KBM-7 (cell line): ENCODE data around the gene GMEB2.
"Not testable (repeated sequence)": the region's sequence is repeated elsewhere in the genome, so short reads cannot be mapped to it uniquely, and the experiment has no call there.

Experiments
- DNase-seq: peaks from one replicate; pipeline ENCODE4 v3.0.0-alpha.2; 2015
- in situ Hi-C: fragments of 300-500 bp; cut with MboI; formaldehyde crosslinking; loops from 2 replicates; pipeline ENCODE4 v1.14.3; 2020; ENCODE audit warnings: low sequenced_read_pairs, low pct_unique_long_range_greater_than_20kb, mixed read lengths

The GMEB2 gene

DNA sequence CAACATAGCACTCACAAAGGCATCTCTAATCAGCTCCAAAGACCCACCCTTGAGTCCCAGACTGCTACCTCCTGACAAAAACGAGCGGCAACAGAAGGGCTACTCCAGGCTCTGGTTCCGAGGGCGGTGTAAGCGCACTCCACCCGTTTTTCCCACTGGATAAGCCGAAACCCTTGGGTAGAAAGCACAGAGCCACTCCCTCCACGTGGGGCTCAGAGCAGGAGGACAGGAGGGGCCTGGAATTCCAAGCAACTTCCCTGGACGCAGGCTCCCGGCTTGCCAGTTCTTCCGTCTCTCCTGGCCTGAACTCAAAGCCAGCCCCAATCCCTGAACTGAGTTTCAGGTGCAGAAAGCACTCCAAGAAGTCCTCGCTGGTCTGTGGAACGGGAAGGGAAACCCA lies 7.4 kb downstream of the GMEB2 start:
- in situ Hi-C loops = no loop called here
- no peak for DNase-seq

DNA sequence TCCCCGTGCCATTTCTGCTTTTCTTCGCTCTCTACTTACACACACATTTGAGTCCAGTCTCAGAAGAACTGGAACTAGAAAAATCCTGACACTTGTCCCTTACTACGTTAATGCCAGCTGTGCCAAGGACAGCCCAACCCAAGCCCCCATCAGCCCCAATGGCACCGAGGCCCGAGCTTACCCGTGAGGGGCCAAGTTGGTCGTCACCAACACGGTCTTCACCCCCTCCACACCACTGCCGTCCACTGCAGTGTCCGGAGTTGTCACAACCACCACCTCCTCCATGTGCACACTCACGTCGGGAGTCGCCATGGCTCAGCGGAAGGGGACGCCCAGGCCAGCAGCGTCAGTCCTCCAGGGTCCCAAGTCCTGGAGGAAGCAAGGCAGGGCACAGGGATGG lies 7.8 kb downstream of the GMEB2 start:
- no peak for DNase-seq
- in situ Hi-C loops = no loop called here

DNA sequence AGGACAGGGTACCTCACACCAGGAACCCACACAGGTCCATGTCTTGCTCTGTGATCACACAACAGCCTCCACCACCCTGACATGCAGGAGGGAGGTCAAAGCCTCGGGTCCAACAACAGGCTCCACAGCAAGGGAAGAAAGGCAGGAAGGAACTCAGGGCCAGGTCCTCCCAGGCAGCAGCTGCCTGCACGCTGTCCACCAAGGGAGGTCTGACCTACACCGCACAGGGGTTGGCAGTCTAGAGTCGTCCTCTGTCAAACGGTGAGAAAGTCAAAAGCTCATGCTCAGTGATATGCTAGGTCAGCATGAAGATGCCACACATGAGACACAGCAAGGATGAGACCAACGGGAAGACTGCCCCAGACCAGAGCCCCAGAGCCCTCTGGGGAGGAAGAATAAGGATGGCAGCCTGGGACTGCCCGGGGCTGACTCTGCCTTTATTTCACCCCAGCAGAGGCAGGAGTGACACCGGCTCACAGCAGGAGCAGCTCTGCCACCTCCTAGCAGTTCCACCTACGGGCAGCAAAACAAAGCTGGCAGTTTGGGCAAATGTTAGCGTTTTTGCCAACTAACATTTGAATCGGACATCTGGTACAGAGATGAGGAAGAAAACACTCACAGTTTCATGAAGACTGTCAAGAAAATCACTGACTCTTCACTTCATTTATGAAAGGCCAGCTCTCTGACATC lies 8.5 kb downstream of the GMEB2 start:
- in situ Hi-C loops = no loop called here
- no peak for DNase-seq

DNA sequence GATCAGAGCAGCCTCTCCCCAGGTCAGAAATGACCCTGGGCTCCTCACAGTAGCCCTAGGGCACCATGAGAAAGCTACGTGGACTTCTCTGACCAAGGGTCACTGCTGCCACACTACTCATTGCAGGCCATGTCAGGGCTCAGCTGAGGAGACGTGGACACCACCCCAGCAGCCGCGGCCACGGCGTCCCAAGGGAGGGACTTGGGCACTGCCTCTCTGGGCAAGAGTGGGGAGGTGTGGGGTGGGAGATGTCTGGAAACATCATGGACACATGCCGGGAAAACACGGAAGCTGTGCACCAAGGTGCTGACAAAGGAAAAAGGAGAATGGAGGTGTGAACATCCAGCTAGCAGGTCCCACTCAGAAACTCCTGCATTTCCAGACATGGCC lies 9.0 kb downstream of the GMEB2 start:
- in situ Hi-C loops = no loop called here
- DNase-seq = no peak

DNA sequence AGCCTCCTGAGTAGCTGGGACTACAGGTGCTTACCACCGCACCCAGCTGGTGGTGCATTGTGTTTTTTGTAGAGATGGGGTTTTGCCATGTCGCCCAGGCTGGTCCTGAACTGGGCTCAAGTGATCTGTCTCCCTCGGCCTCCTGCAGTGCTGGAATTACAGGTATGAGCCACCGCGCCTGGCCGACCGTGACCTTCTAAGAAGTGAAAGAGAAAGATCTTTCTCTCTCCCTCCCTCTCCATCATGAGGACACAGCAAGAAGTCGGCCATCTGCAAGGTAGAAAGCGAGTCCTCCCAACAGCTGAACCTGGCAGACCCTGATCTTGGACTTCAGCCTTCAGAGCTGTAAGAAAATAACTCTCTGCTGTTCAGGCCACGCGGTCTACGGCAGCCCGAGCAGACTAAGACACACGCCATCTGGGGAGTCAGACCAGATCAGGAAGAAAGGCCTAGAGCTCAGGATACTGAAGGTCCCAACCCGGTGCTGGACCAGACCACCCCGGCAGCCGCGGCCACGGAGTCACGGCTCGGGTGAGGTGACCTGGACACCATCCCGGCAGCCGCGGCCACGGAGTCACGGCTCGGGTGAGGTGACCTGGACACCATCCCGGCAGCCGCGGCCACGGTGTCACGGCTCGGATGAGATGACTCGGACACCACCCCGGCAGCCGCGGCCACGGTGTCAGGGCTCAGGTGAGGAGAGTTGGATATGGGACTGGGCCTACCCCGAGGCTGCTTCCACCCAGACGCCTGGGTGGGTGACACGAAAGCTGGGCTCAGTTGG lies 9.6 kb downstream of the GMEB2 start:
- in situ Hi-C loops = no loop called here
- no peak for DNase-seq

DNA sequence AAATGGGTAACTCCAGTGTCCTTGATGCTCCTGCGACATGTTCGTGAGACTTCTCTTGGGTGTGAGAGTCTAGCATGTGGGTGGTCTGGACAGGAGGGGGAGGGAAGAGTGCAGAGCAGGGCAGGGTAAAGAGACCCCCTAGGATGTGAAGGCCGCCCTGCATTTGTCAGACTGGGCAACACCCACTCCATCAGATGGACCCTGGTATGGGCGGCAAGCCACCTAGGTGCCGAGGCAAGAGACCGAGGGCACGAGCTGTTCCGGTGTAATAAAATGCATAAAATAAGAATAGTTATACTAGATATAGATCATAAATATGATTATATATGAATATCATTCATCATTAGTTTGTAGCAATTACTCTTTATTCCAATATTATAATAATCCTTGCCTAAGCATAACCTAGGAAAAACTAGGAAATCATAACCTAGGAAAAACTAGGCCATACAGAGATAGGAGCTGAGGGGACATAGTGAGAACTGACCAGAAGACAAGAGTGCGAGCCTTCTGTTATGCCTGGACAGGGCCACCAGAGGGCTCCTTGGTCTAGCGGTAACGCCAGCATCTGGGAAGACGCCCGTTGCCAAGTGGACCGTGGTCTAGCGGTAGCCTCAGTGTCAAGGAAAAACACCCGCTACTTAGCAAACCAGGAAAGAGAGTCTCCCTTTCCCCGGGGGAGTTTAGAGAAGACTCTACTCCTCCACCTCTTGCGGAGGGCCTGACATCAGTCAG lies 12.9 kb downstream of the GMEB2 start:
- in situ Hi-C loops = not testable (repeated sequence)

DNA sequence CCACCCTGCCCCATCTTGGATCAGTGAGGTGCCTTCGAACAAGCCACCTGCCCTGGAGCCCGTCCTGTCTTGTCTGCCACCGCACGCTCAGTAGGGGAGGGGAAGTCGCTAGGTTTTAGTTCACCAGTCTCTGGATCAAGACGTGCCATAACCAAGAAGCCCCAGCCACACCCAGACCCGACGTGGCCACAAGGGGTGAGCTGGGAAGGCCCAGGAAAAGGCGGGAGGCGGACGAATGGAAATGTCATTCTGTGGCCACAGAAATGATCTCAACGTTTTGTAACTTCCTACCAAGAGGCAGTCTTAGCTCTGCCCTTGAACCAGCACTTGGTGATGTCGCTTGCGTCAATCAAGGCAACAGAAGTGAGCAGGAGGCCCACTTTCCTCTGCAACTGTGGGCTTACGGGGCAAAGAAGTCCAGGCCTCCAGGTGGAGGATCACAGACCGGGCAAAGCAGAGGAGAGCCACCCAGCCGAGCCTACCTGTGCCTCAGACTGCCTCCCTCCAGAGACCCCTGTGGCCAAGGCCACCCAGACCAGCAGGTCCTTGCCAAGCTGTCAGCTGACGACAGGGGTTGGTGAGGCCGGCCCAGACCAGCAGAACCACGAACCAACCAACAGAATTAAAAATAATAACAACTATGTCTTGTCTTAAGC lies 14.5 kb downstream of the GMEB2 start:
- peak; percentile 16 for DNase-seq
- in situ Hi-C loops = no loop called here

More for the DNA sequence above, 12.9 kb downstream of the GMEB2 start:
- not testable (repeated sequence) for DNase-seq

DNA sequence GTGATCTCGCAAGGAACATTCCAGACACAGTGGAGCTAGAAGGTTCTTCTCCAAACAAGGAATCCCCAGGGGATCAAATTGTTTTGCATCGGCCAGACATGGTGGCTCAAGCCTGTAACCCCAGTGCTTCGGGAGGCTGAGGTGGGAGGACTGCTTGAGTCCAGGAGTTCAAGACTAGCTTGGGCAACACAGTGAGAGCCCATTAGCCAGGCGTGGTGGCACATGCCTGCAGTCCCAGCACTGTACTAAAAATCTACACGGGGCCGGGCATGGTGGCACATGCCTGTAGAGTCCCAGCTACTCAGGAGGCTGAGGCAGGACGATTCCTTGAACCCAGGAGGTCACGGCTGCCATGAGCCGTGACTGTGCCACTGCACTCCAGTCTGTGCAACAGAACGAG lies 15.3 kb downstream of the GMEB2 start:
- no peak for DNase-seq
- in situ Hi-C loops = no loop called here

DNA sequence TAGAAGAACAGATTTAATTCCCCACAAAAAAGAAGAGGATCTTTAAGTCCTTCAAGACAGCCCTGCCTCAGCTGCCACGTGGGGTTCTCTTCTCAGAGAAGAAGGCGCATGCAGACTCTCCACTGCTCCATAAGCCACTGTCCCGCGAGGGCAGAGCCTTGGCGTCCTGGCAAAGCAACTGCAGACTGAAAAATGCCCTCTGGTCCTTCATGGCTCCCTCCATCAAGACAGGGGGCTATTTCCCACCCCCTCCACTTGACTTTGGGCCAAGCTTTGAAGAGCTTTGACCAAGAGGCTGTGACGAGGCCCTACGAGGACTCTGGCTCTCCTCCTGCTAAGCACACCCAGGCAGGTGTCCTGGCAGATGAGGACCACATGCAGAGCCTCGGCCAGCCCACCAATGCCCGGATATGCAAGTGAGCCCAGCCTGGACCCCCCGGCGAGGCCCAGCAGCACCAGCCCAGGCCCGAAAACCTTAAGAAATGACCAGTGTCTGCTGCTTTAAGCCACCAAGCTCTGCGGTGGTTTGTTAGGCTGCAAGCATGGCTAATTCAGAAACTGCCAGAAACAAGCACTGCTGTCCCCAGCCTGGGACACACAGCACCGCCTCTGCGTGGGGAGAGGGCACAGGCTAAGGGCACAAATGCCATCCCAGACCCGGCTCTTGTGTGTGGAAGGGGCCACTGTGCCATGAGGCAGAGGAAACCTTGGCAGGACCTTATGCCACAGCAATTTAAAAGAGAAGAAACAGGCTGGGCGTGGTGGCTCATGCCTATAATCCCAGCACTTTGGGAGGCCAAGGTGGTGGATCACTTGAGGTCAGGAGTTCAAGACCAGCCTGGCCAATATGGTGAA lies 16.1 kb downstream of the GMEB2 start:
- in situ Hi-C loops = no loop called here
- DNase-seq = no peak

DNA sequence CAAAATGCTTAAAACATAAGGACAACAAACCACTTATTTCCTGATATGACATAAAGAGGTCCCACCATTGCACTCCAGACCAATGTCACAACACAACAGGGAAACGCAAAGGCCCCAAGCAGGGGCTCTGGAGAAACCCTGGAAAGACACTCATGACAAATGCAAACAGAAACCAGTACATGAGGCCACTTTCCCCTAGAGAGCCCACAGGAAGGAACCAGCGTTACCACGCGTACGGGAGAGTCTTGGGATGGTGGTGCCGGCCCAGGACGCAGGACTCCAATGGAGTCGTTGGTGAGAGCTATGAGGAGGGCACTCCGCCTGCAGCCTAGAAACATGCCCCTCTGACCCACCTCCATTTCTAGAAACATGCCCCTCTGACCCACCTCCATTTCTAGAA lies 20.2 kb downstream of the GMEB2 start:
- in situ Hi-C loops = no loop called here
- DNase-seq = no peak

DNA sequence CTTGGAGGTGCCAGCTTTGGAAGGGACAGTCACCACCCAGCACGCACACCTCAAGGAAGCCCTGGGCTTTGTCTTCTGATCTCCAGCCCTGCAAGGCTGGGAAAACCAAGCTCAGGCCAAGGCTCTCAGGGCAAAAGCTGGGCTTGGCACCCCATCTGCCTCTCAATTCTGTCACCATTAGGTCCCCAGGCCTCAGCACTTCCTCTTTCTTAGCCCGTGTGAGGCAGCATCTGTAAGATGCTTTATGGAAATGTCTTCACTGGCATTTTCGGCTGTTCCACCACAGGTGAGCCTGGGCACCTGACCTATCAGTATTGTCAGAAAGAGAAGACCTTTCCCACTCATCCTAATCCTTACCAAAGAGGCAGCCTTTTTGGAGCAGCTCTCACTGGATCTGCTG lies 24.6 kb downstream of the GMEB2 start:
- no peak for DNase-seq
- in situ Hi-C loops = no loop called here

DNA sequence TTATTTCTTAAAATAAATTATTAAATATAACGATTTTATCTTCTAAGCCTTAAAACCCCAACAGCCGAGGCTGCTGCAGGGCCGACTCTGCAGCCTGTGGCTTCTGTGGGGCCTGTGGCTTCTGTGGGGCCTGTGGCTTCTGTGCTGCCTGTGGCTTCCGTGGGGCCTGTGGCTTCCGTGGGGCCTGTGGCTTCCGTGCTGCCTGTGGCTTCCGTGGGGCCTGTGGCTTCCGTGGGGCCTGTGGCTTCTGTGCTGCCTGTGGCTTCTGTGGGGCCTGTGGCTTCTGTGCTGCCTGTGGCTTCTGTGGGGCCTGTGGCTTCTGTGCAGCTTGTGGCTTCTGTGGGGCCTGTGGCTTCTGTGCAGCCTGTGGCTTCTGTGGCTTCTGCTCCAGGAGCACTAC lies 25.2 kb downstream of the GMEB2 start:
- in situ Hi-C loops, DNase-seq: not testable (repeated sequence)

DNA sequence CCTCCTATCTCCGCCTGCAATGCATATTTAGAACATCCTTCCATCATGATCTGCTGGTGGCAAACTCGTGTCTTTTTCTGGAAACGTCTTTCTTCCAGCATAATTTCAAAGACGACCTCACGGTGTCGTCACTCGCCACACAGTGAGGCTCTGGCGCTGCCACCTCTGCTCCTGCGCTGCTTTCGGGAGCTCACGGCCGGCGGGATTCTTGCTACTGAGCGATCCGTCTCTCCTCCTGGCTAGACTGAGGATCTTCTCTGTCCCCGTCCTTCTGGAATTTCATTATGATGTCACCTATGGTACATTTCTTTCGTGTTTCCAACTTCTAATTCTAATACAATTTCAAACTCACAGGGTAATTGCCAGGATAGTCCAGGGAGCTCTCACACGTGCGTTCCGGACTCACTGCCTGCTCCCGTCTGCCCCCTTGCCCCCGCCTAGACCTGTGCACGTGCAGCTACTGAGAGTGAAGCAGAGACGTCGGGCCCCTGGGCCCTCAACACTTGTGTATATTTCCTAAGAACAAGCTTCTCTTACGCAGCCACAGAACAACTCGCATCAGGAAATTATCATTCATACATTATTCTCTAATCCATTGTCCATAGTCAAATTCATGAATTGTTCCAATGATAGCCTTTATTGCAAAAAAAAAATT lies 27.4 kb downstream of the GMEB2 start:
- in situ Hi-C loops = no loop called here
- no peak for DNase-seq

DNA sequence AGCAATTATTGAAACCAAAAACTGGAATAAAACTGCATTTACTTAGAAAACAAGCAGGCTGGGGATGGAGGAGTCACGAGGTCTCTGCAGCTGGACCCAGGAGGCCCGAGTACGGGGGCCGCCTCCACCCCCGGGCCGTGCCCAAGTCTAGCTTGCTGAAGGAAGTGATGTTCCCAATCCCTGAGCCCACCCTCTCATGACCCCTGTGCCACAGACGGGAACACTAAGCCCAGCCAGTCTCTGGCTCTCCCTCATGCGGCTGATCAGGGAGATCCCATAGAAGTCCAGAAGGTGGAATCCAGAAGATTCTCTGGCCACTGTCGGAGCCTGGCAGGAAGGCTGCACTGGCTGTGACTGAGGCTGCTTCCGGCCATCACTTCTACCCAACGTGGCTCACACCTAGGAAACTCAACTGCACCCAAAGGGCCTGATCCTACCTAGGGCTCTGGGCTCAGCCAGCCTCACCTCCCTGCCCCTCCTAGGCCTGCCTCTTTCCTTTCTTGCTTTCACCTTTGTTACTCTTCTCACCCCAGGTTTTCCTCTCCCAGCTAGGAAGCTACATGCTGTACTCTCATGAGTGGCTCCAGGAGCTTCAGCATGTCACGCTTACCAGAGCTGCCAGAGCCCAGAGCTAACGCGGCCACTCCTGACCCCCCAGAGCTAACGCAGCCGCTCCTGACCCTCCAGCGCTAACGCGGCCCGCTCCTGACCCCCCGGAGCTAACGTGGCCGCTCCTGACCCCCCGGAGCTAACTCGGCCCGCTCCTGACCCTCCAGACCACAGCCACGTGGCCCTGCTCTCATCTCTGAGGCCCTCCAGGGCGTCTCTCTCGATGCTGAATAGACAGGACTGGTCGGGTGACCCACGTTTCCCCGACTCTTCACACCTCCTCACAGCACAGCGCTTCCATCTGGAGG lies 28.2 kb downstream of the GMEB2 start:
- in situ Hi-C loops = no loop called here
- no peak for DNase-seq

DNA sequence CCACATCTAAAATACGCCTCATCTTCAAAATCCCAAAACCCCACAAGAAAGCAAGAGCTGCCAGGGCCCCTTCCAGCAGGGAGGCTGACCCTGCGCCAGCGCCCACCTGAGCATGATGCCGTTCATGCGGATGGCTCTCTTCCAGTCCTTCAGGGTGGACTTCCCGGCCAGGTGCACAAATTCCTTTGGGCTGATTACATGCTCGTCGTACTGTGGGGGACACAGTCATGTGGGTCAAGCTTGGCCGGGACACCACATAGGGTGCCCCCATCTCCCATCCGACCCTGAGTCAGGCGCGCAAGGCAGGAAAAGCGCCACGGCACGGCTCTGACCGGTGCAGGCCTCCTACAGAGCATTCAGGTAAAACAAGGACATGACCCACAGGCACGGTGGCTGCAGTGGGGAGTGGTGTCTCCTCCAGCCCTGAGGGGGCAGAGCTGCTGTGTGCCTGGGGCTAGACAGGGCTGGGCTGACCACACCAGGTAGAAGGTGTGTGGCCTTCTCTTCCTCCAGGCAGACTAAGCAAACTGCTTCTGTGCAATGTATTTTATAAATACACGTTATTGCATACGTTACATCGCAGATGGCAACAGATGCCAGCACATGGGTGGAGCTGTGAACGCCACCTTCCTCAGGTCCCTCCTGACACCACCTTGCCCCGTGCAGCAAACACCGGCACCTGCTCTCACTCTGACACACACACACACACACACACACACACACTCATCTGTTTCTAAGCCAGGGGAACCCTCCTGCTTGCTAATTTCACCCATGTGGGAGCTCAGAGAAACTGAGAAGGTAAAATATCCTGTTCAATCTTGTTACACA lies 29.0 kb downstream of the GMEB2 start:
- in situ Hi-C loops = no loop called here
- DNase-seq = no peak

DNA sequence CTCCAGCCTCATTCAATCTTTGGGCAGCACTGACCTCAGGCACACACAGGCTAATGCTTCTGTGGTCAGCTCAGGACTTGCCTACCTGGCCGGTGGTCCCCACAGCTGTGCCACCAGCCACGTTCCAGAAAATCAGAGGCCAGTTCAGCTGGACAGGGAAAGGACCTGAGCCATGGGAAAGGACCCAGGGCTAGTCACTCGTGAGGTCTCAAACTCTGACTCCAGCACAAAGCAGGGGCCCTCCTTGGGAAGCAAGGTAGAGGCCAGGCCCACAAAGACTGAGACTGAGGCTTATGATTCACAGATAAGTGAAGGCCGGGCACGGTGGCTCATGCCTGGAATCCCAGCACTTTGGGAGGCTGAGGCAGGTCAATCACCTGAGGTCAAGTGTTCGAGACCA lies 30.5 kb downstream of the GMEB2 start:
- DNase-seq = no peak
- in situ Hi-C loops = no loop called here
